Right kidney (tissue), 1 donor: ENCODE measurements around the gene SORT1.

Experiments
- DNase-seq: peaks from one replicate; pipeline ENCODE4 v3.0.0-alpha.2; 2016

Gene SORT1

DNA sequence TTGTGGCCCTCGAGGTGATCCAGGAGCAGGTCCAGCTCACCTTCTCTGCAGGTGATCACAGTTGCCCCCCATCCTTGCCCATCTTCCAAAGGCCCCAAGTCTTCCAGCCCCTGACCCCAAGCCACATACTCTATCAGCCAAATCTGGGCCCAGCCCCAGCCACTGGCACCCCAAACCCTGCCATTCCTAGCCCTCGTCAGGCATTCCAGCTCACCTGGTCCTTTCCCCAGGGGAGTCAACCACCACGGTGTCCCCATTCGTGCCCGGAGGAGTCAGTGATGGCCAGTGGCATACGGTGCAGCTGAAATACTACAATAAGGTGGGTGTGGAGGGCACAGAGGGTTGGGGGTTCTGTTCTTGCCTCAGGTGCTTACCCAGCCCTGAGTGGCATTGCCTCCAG lies 136.1 kb downstream of the SORT1 start:
- DNase-seq = no peak

- DNase-seq = no peak
These were observed 136.7 kb downstream of the SORT1 start for GRCh38 chr1:109261006-109261405.

GRCh38 chr1:109259674-109260557 lies 137.8 kb downstream of the SORT1 start:
- DNase-seq = no peak
